Neural cell (in vitro differentiated cells): ENCODE data around the gene LTBP1. TPM values are rescaled to one million over a fixed set of nuclear protein-coding genes. Genes with fewer than 3 reads are reported as not detected.

Experiments used
- H2AFZ ChIP-seq: fragments of 200-600, 300-800 bp; sonication (generic), shearing (Covaris generic); 2 replicates; pipeline ENCODE4 v1.6.0; 2014; ENCODE audit warnings: low read depth, mild to moderate bottlenecking, antibody characterized with exemption, low read length, moderate library complexity
- H3F3A ChIP-seq: fragments of 200-600 bp; shearing (Covaris generic); 2 replicates; pipeline ENCODE4 v1.6.1; 2016; ENCODE audit warnings: mild to moderate bottlenecking, moderate library complexity, mixed read lengths, antibody characterized with exemption, low read length; ENCODE audit not compliant: insufficient read depth, poor library complexity, severe bottlenecking
- H3K27ac ChIP-seq: fragments of 200-600, 300-800 bp; sonication (generic), shearing (Covaris generic); 2 replicates; pipeline ENCODE4 v1.5.1; 2014; ENCODE audit warnings: mild to moderate bottlenecking, low read length, moderate library complexity
- H3K27me3 ChIP-seq: fragments of 300-800, 200-600 bp; sonication (generic), shearing (Covaris generic); 2 replicates; pipeline ENCODE4 v1.6.0; 2014; ENCODE audit warnings: mild to moderate bottlenecking, low read depth, low read length, moderate library complexity; ENCODE audit not compliant: insufficient read depth
- H3K36me3 ChIP-seq: fragments of 300-800, 200-600 bp; sonication (generic), shearing (Covaris generic); 2 replicates; pipeline ENCODE4 v1.5.1; 2014; ENCODE audit warnings: mild to moderate bottlenecking, antibody characterized with exemption, low read length, moderate library complexity; ENCODE audit not compliant: insufficient read depth
- H3K4me2 ChIP-seq: fragments of 300-800, 200-600 bp; sonication (generic), shearing (Covaris generic); 2 replicates; pipeline ENCODE4 v1.6.0; 2014; ENCODE audit warnings: mild to moderate bottlenecking, low read length
- H3K4me3 ChIP-seq: fragments of 300-800, 200-600 bp; sonication (generic), shearing (Covaris generic); 2 replicates; pipeline ENCODE4 v1.5.1; 2014; ENCODE audit warnings: mild to moderate bottlenecking, low read length, moderate library complexity
- H3K79me2 ChIP-seq: fragments of 200-600 bp; shearing (Covaris generic); replicated peaks from 2 replicates; pipeline ENCODE4 v1.6.0; 2014; ENCODE audit warnings: mild to moderate bottlenecking, low read length, moderate library complexity; ENCODE audit not compliant: insufficient read depth
- H3K9ac ChIP-seq: fragments of 300-800, 200-600 bp; sonication (generic), shearing (Covaris generic); 2 replicates; pipeline ENCODE4 v1.6.1; 2016; ENCODE audit warnings: mild to moderate bottlenecking, low read length, mixed read lengths
- H3K9me2 ChIP-seq: fragments of 200-600 bp; shearing (Covaris generic); 2 replicates; pipeline ENCODE4 v1.6.1; 2016; ENCODE audit warnings: mild to moderate bottlenecking, low read length, mixed read lengths; ENCODE audit not compliant: insufficient read depth
- H3K9me3 ChIP-seq: fragments of 200-600, 300-800 bp; sonication (generic), shearing (Covaris generic); 2 replicates; pipeline ENCODE4 v1.6.1; 2016; ENCODE audit warnings: mild to moderate bottlenecking, mixed run types, low read length, moderate library complexity, mixed read lengths
- H4K20me1 ChIP-seq: fragments of 200-600 bp; shearing (Covaris generic); 2 replicates; pipeline ENCODE4 v1.6.1; 2016; ENCODE audit warnings: mild to moderate bottlenecking, mixed run types; ENCODE audit not compliant: insufficient read depth
- CTCF ChIP-seq: fragments of 450-650 bp; IDR thresholded peaks from 2 replicates; pipeline ENCODE4 v1.5.1; 2014; ENCODE audit warnings: antibody characterized with exemption, mild to moderate bottlenecking, moderate library complexity; ENCODE audit not compliant: poor library complexity, severe bottlenecking
- EP300 ChIP-seq: fragments of 450-650 bp; conservative IDR thresholded peaks from 2 replicates; pipeline ENCODE4 v1.6.1; 2014; ENCODE audit warnings: antibody characterized with exemption, mild to moderate bottlenecking, moderate library complexity; ENCODE audit not compliant: poor library complexity, severe bottlenecking
- EZH2 ChIP-seq: fragments of 200-600, 300-800 bp; shearing (Covaris generic), sonication (generic); IDR thresholded peaks from 2 replicates; pipeline ENCODE4 v1.6.1; 2014; ENCODE audit warnings: antibody characterized with exemption, low read length, borderline replicate concordance, mild to moderate bottlenecking; ENCODE audit not compliant: insufficient read depth, poor library complexity, severe bottlenecking
- MXI1 ChIP-seq: fragments of 450-650 bp; conservative IDR thresholded peaks from 2 replicates; pipeline ENCODE4 v1.6.1; 2014; ENCODE audit warnings: antibody characterized with exemption, mild to moderate bottlenecking; ENCODE audit not compliant: poor library complexity, severe bottlenecking
- POLR2AphosphoS5 ChIP-seq: IDR thresholded peaks from 2 replicates; pipeline ENCODE4 v1.6.1; 2012
- RAD21 ChIP-seq: fragments of 450-650 bp; conservative IDR thresholded peaks from 2 replicates; pipeline ENCODE4 v1.6.1; 2014; ENCODE audit warnings: antibody characterized with exemption, mild to moderate bottlenecking, moderate library complexity
- REST ChIP-seq: IDR thresholded peaks from 2 replicates; pipeline ENCODE4 v1.6.1; 2012; ENCODE audit warnings: borderline replicate concordance
- SMC3 ChIP-seq: fragments of 450-650 bp; conservative IDR thresholded peaks from 2 replicates; pipeline ENCODE4 v1.6.1; 2014; ENCODE audit warnings: antibody characterized with exemption, mild to moderate bottlenecking, moderate library complexity; ENCODE audit not compliant: poor library complexity
- TAF1 ChIP-seq: IDR thresholded peaks from 2 replicates; pipeline ENCODE4 v1.6.1; 2012; ENCODE audit warnings: low read depth
- polyA plus RNA-seq: library from polyadenylated mRNA; depleted of rRNA; stranded (reverse); fragments of >200 nt; gene quantifications from 2 replicates; pipeline ENCODE4 v1.2.3, GENCODE V29; 2014

The LTBP1 gene
- polyA plus RNA-seq, 1 donor from 2014 or later = 1.8 TPM

- Histone ChIP-seq H3F3A (no peaks in the 10 kb centered on the region), H3K79me2 (no peaks in the 10 kb centered on the region), H3K9me2 (no peaks in the 10 kb centered on the region), H3K9me3 (no peaks in the 10 kb centered on the region), H3K27me3 (no peaks in the 10 kb centered on the region), H2AFZ (no peak overlapping the region), H3K4me3 (no peak overlapping the region), H3K36me3 (no peaks in the 10 kb centered on the region), H4K20me1 (no peaks in the 10 kb centered on the region), H3K4me2 (no peak overlapping the region), H3K27ac (no peak overlapping the region), H3K9ac (no peak overlapping the region)
- no peak for TF ChIP-seq REST
- no peak for TF ChIP-seq TAF1
- TF ChIP-seq RAD21 = no peak
- no peak for TF ChIP-seq EP300
- no peak for TF ChIP-seq EZH2
- no peak for TF ChIP-seq SMC3
- no peak for TF ChIP-seq POLR2AphosphoS5
- no peak for TF ChIP-seq CTCF
- TF ChIP-seq MXI1 = no peak
Measured at GRCh38 chr2:33115196-33115595, 168.4 kb downstream of the LTBP1 start.

GRCh38 chr2:33115728-33116127, 169.0 kb downstream of the LTBP1 start:
- no peak for TF ChIP-seq CTCF
- TF ChIP-seq REST = no peak
- no peak for TF ChIP-seq TAF1
- no peak for TF ChIP-seq EZH2
- TF ChIP-seq RAD21 = no peak
- TF ChIP-seq EP300 = no peak
- no peak for TF ChIP-seq SMC3
- TF ChIP-seq MXI1 = no peak
- no peak for TF ChIP-seq POLR2AphosphoS5
- H3K4me3 ChIP-seq = no peak overlapping the region
- no peaks in the 10 kb centered on the region for H3K79me2 ChIP-seq
- no peak overlapping the region for H2AFZ ChIP-seq
- no peaks in the 10 kb centered on the region for H3K36me3 ChIP-seq
- no peak overlapping the region for H3K27ac ChIP-seq
- H3K9me3 ChIP-seq = no peaks in the 10 kb centered on the region
- no peak overlapping the region for H3K4me2 ChIP-seq
- H3K27me3 ChIP-seq = no peaks in the 10 kb centered on the region
- H3K9ac ChIP-seq = no peak overlapping the region
- no peaks in the 10 kb centered on the region for H4K20me1 ChIP-seq
- no peaks in the 10 kb centered on the region for H3F3A ChIP-seq
- no peaks in the 10 kb centered on the region for H3K9me2 ChIP-seq
